ENCODE results near the gene ROBO1.

The ROBO1 gene

GRCh38 chr3:79670178-79670577 lies 97.6 kb downstream of the ROBO1 start:
- no peak for DNase-seq (ENCODE audit: low read depth)

GRCh38 chr3:79664455-79664854 lies 103.3 kb downstream of the ROBO1 start:
- no peak for DNase-seq (ENCODE audit: low read depth)

- no peak for DNase-seq (ENCODE audit: low read depth)
Measured at GRCh38 chr3:79661896-79662295, 105.9 kb downstream of the ROBO1 start.

GRCh38 chr3:79657076-79657475 lies 110.7 kb downstream of the ROBO1 start:
- DNase-seq (ENCODE audit: low read depth) = no peak

- no peak for DNase-seq (ENCODE audit: low read depth)
Measured at GRCh38 chr3:79654019-79654418, 113.8 kb downstream of the ROBO1 start.

- DNase-seq (ENCODE audit: low read depth) = no peak
Measured at GRCh38 chr3:79653266-79653830, 114.5 kb downstream of the ROBO1 start.

GRCh38 chr3:79651536-79652065 lies 116.2 kb downstream of the ROBO1 start:
- no peak for DNase-seq (ENCODE audit: low read depth)

- no peak for DNase-seq (ENCODE audit: low read depth)
Measured at GRCh38 chr3:79639855-79640254, 127.9 kb downstream of the ROBO1 start.

- no peak for DNase-seq (ENCODE audit: low read depth)
Measured at GRCh38 chr3:79636372-79636771, 131.4 kb downstream of the ROBO1 start.

- no peak for DNase-seq (ENCODE audit: low read depth)
Measured at GRCh38 chr3:79632842-79633241, 135.0 kb downstream of the ROBO1 start.

GRCh38 chr3:79618883-79619282 lies 148.9 kb downstream of the ROBO1 start:
- no peak for DNase-seq (ENCODE audit: low read depth)

- no peak for DNase-seq (ENCODE audit: low read depth)
Measured at GRCh38 chr3:79606414-79606813, 161.4 kb downstream of the ROBO1 start.

GRCh38 chr3:79604681-79605080 lies 163.1 kb downstream of the ROBO1 start:
- no peak for DNase-seq (ENCODE audit: low read depth)

- DNase-seq (ENCODE audit: low read depth) = no peak
Measured at GRCh38 chr3:79602385-79602784, 165.4 kb downstream of the ROBO1 start.

GRCh38 chr3:79598594-79598993 lies 169.2 kb downstream of the ROBO1 start:
- no peak for DNase-seq (ENCODE audit: low read depth)

GRCh38 chr3:79597709-79598108 lies 170.1 kb downstream of the ROBO1 start:
- DNase-seq (ENCODE audit: low read depth) = no peak

- DNase-seq (ENCODE audit: low read depth) = no peak
Measured at GRCh38 chr3:79587150-79587549, 180.6 kb downstream of the ROBO1 start.

GRCh38 chr3:79586232-79586631 lies 181.6 kb downstream of the ROBO1 start:
- no peak for DNase-seq (ENCODE audit: low read depth)

GRCh38 chr3:79572930-79573329 lies 194.9 kb downstream of the ROBO1 start:
- DNase-seq (ENCODE audit: low read depth) = no peak

- no peak for DNase-seq (ENCODE audit: low read depth)
Measured at GRCh38 chr3:79568938-79569337, 198.9 kb downstream of the ROBO1 start.

GRCh38 chr3:79564192-79564591 lies 203.6 kb downstream of the ROBO1 start:
- no peak for DNase-seq (ENCODE audit: low read depth)

- DNase-seq (ENCODE audit: low read depth) = no peak
Measured at GRCh38 chr3:79560698-79561097, 207.1 kb downstream of the ROBO1 start.

- no peak for DNase-seq (ENCODE audit: low read depth)
Measured at GRCh38 chr3:79558943-79559342, 208.9 kb downstream of the ROBO1 start.

- DNase-seq (ENCODE audit: low read depth) = no peak
Measured at GRCh38 chr3:79555655-79556054, 212.1 kb downstream of the ROBO1 start.
